ENCODE measurements around the gene EDDM13. TPM values are rescaled to one million over a fixed set of nuclear protein-coding genes. Genes with fewer than 3 reads are reported as not detected.
"Not testable (repeated sequence)": the region's sequence is repeated elsewhere in the genome, so short reads cannot be mapped to it uniquely, and the experiment has no call there.

EDDM13 gene, protein sequence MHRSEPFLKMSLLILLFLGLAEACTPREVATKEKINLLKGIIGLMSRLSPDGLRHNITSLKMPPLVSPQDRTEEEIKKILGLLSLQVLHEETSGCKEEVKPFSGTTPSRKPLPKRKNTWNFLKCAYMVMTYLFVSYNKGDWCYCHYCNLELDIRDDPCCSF
- total RNA-seq = not detected

DNA sequence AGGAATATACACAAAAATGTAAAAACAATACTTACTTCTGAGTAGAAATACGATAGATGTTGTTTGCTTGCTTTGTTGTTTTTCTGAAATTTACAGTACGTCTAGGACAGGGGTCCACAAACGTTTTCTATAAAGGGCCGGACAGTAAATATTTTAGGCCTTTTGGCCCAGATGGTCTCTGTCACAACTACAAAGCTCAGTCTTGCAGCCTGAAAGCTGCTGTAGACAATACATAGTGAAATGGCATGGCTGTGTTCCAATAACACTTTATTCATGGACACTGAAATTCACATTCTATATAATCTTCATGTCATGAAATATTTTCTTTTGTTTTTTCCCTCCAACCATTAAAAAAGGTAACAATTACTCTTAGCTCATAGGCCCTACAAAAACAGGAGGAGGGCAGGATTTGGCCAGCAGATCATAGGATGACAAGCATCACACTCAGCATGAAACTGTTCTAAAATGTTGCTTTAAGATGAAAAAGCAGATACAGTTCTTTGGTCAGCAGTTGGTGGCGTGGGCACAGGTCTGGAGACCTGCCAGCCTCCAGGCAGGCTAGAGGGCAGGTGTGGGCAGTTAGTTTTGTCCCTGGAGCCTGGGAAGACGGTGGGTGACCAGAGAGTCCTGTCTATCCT lies at the start of gene EDDM13:
EDDM13 (plus strand) TSS at position 588 of the 638 bp plus-strand sequence. CDS start 87 bp downstream, outside the sequence.
- no peak within 1 kb of the TSS for H3K27ac ChIP-seq
- H3K4me1 ChIP-seq = no peaks in the 10 kb centered on the region
- intact Hi-C loops (cut with DNase I; ENCODE audit: low total_unique reads) = no loop called here
- no peaks in the 10 kb centered on the region for H3K9me3 ChIP-seq
- H3K4me3 ChIP-seq = no peak within 1 kb of the TSS
- TF ChIP-seq POLR2A (IDR thresholded peaks at IDR 0.05) = no peak
- TF ChIP-seq, protein P1, sequence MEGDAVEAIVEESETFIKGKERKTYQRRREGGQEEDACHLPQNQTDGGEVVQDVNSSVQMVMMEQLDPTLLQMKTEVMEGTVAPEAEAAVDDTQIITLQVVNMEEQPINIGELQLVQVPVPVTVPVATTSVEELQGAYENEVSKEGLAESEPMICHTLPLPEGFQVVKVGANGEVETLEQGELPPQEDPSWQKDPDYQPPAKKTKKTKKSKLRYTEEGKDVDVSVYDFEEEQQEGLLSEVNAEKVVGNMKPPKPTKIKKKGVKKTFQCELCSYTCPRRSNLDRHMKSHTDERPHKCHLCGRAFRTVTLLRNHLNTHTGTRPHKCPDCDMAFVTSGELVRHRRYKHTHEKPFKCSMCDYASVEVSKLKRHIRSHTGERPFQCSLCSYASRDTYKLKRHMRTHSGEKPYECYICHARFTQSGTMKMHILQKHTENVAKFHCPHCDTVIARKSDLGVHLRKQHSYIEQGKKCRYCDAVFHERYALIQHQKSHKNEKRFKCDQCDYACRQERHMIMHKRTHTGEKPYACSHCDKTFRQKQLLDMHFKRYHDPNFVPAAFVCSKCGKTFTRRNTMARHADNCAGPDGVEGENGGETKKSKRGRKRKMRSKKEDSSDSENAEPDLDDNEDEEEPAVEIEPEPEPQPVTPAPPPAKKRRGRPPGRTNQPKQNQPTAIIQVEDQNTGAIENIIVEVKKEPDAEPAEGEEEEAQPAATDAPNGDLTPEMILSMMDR (IDR thresholded peaks at IDR 0.05 in 4 of 5, conservative IDR thresholded peaks at IDR 0.05 in 1 of 5) = no peak
- DNase-seq (no peak), ATAC-seq (no peak)
- in situ Hi-C loops (cut with MboI; ENCODE audit: low sequenced_read_pairs in 4 of 4) = no loop called here
- no peaks in the 10 kb centered on the region for H3K36me3 ChIP-seq
- no peaks in the 10 kb centered on the region for H3K27me3 ChIP-seq

DNA sequence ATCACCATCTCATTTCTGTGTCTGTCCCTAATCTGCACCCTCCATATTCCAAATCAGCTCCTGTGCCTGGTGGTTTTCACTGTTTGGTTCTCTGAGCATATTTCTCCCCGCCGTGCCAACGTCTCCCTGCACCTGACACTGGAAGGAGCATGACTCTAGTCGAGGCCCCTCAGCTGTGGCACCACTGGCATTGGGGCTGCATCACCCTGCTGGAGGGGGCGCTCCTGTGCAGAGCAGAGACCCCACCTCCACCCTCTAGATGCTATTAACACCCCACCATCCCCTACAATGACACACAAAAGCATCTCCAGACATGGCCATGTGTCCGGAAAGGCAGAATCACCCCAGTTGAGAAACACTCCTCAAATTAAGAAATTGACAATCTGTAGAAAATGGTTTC lies 49.6 kb upstream of the EDDM13 start:
- no peaks in the 10 kb centered on the region for H3K36me3 ChIP-seq
- in situ Hi-C loops (cut with MboI; ENCODE audit: low sequenced_read_pairs in 4 of 4) = no loop called here

DNA sequence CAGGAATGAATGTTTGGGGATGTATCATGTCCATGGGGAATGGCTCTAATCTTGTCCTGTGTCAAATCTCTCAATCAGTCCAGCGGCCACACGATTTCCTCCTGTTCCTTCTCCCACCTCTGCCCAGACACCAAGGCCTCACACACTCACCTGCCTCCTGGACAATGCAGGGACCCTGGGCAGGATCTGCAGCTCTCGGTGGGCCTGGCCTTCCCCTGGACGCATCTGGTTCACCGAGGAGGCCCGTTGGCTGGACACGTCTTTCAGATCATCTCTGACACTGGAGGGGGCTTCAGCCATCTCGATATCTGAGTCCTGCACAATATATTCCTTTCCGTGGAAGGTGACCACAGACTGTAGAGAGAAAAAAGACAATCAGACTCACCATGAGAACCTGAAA lies 49.1 kb upstream of the EDDM13 start:
- intact Hi-C loops (cut with DNase I; ENCODE audit: low total_unique reads) = no loop called here
- H3K27me3 ChIP-seq = no peaks in the 10 kb centered on the region
- H3K9me3 ChIP-seq = no peaks in the 10 kb centered on the region
- H3K36me3 ChIP-seq = no peaks in the 10 kb centered on the region
- H3K4me3 ChIP-seq = no peak overlapping the region
- H3K4me1 ChIP-seq = no peaks in the 10 kb centered on the region
- TF ChIP-seq, protein P1 (IDR thresholded peaks at IDR 0.05 in 4 of 5, conservative IDR thresholded peaks at IDR 0.05 in 1 of 5) = no peak
- no peak for TF ChIP-seq POLR2A (IDR thresholded peaks at IDR 0.05)
- in situ Hi-C loops (cut with MboI; ENCODE audit: low sequenced_read_pairs in 4 of 4) = no loop called here
- DNase-seq (no peak), ATAC-seq (no peak)
- no peak overlapping the region for H3K27ac ChIP-seq

More for the DNA sequence above, 49.6 kb upstream of the EDDM13 start:
- intact Hi-C loops (cut with DNase I; ENCODE audit: low total_unique reads) = no loop called here
- Histone ChIP-seq H3K4me1 (no peaks in the 10 kb centered on the region), H3K9me3 (no peaks in the 10 kb centered on the region), H3K27ac (no peak overlapping the region), H3K27me3 (no peaks in the 10 kb centered on the region), H3K4me3 (no peak overlapping the region)
- DNase-seq = no peak
- TF ChIP-seq POLR2A (IDR thresholded peaks at IDR 0.05) = no peak
- TF ChIP-seq, protein P1 (IDR thresholded peaks at IDR 0.05 in 4 of 5, conservative IDR thresholded peaks at IDR 0.05 in 1 of 5) = no peak
- ATAC-seq = no peak

DNA sequence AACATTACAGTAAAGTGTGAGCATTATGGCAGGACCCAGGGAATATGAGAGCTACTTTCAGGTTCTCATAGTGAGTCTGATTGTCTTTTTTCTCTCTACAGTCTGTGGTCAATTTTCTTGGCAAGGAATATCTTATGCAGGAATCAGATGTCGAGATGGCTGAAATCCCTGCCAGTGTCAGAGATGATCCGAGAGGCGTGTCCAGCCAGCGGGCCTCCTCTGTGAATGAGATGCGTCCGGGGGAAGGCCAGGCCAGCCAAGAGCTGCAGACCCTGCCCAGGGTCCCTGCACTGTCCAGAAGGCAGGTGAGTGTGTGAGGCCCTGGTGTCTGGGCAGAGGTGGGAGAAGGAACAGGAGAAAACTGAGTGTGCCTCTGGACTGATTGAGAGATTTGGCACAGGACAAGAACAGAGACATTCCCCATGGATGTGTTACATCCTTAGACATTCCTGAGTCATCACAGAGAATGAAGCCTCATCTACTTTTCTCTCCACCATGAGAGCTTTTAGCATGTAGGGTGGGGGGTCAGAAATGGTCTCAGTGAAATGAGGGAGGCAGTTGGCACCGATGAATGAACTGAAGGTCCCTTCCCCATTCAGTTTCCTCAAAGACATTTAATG lies 27.3 kb upstream of the EDDM13 start:
- H3K9me3 ChIP-seq = no peaks in the 10 kb centered on the region
- no peak for ATAC-seq
- no peak for TF ChIP-seq POLR2A (IDR thresholded peaks at IDR 0.05)
- TF ChIP-seq, protein P1 (IDR thresholded peaks at IDR 0.05 in 4 of 5, conservative IDR thresholded peaks at IDR 0.05 in 1 of 5) = no peak
- no peak overlapping the region for H3K27ac ChIP-seq
- no peak overlapping the region for H3K4me3 ChIP-seq
- in situ Hi-C loops (cut with MboI; ENCODE audit: low sequenced_read_pairs in 4 of 4) = no loop called here
- DNase-seq = no peak
- no peaks in the 10 kb centered on the region for H3K27me3 ChIP-seq
- no peaks in the 10 kb centered on the region for H3K36me3 ChIP-seq
- intact Hi-C loops (cut with DNase I; ENCODE audit: low total_unique reads) = no loop called here
- H3K4me1 ChIP-seq = no peaks in the 10 kb centered on the region

DNA sequence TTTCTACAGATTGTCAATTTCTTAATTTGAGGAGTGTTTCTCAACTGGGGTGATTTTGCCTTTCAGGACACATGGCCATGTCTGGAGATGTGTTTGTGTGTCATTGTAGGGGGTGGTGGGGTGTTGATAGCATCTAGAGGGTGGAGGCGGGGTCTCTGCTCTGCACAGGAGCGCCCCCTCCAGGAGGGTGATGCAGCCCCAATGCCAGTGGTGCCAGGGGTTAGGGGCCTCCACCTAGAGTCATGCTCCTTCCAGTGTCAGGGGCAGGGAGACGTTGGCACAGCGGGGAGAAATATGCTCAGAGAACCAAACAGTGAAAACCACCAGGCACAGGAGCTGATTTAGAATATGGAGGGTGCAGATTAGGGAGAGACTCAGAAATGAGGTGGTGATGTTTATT lies 26.8 kb upstream of the EDDM13 start:
- intact Hi-C loops (cut with DNase I; ENCODE audit: low total_unique reads); ATAC-seq; H3K4me3 ChIP-seq; in situ Hi-C loops (cut with MboI; ENCODE audit: low sequenced_read_pairs in 4 of 4); H3K4me1 ChIP-seq; H3K27ac ChIP-seq; H3K9me3 ChIP-seq; H3K27me3 ChIP-seq; DNase-seq; H3K36me3 ChIP-seq: not testable (repeated sequence)

DNA sequence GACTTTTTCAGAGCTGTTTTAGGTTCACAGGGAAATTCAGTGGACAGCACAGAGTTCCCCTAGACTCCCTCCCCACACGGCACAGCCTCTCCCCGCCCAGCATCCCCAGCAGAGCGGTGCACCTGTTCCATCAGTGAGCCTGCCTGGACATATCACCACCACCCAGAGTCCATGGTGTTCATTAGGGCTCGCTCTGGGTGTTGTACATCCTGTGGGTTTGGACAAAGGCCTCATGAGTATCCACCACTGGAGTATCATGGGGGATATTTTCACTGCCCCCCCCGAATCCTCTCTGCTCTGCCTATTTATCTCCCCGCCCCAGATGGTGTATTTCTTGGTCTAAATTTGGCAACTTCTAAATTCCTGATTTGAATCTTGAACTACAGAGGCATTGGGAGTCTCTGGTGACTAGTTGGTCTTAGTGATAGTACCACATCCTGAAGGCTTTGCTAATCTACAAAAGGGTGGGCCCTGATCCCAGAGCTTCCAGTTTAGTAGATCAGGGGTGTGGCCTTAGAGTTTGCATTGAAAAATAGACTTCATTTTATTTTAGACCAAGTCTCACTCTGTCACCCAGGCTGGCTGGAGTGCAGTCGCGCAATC lies 23.7 kb upstream of the EDDM13 start:
- DNase-seq; H3K4me1 ChIP-seq; H3K4me3 ChIP-seq; H3K9me3 ChIP-seq; H3K27me3 ChIP-seq; in situ Hi-C loops (cut with MboI; ENCODE audit: low sequenced_read_pairs in 4 of 4); intact Hi-C loops (cut with DNase I; ENCODE audit: low total_unique reads); H3K36me3 ChIP-seq; ATAC-seq; H3K27ac ChIP-seq: not testable (repeated sequence)
